ENCODE results near the gene MKX. TPM values are rescaled to one million over a fixed set of nuclear protein-coding genes. Genes with fewer than 3 reads are reported as not detected.
A peak's percentile ranks its signal among the peaks of the same experiment; 100 is the strongest.

Gene MKX
- total RNA-seq, 2 donors from 2014 or later = 10.1 to 10.5 TPM

GRCh38 chr10:27747096-27747451 lies 1.5 kb upstream of the MKX start:
- Histone ChIP-seq H3K4me1 (replicated peaks) (peaks cover 3% of the 10 kb centered on the region), H3K4me3 (peak overlapping the region in 1 of 2 donors; percentile 53), H3K36me3 (no peaks in the 10 kb centered on the region), H3K27ac (peak overlapping the region; percentile 78 to 87), H3K9me3 (no peaks in the 10 kb centered on the region), H3K27me3 (replicated peaks; ENCODE audit: insufficient read depth) (peaks cover 5% of the 10 kb centered on the region)
- no peak for DNase-seq (ENCODE audit: low spot score)
- intact Hi-C loops (cut with DNase I) = loop anchor here (5.0 kb wide), 1 partner anchor 555 kb away; the partner anchor contains the start of gene MPP7
- no peak for TF ChIP-seq POLR2A (IDR thresholded peaks at IDR 0.05)
- TF ChIP-seq, protein P1, sequence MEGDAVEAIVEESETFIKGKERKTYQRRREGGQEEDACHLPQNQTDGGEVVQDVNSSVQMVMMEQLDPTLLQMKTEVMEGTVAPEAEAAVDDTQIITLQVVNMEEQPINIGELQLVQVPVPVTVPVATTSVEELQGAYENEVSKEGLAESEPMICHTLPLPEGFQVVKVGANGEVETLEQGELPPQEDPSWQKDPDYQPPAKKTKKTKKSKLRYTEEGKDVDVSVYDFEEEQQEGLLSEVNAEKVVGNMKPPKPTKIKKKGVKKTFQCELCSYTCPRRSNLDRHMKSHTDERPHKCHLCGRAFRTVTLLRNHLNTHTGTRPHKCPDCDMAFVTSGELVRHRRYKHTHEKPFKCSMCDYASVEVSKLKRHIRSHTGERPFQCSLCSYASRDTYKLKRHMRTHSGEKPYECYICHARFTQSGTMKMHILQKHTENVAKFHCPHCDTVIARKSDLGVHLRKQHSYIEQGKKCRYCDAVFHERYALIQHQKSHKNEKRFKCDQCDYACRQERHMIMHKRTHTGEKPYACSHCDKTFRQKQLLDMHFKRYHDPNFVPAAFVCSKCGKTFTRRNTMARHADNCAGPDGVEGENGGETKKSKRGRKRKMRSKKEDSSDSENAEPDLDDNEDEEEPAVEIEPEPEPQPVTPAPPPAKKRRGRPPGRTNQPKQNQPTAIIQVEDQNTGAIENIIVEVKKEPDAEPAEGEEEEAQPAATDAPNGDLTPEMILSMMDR (IDR thresholded peaks at IDR 0.05) = no peak
- no peak for TF ChIP-seq POLR2AphosphoS5 (IDR thresholded peaks at IDR 0.05)
- 11% methylated on average over 10 of the region's 10 CpGs for WGBS

GRCh38 chr10:27746397-27747095 lies 927 bp upstream of the MKX start:
- H3K27ac ChIP-seq = peak overlapping the region; percentile 78 to 87
- peak overlapping the region; percentile 47 to 53 for H3K4me3 ChIP-seq
- H3K36me3 ChIP-seq = no peaks in the 10 kb centered on the region
- 5% methylated on average over 25 of the region's 25 CpGs for WGBS
- no peak for DNase-seq (ENCODE audit: low spot score)
- intact Hi-C loops (cut with DNase I) = loop anchor here (5.0 kb wide), 1 partner anchor 556 kb away; the partner anchor contains the start of gene MPP7
- TF ChIP-seq POLR2AphosphoS5 (IDR thresholded peaks at IDR 0.05) (no peak), POLR2A (IDR thresholded peaks at IDR 0.05) (no peak)
- TF ChIP-seq, protein P1 (IDR thresholded peaks at IDR 0.05) = no peak
- peaks cover 5% of the 10 kb centered on the region for H3K27me3 ChIP-seq (replicated peaks; ENCODE audit: insufficient read depth)
- no peaks in the 10 kb centered on the region for H3K9me3 ChIP-seq
- peaks cover 3% of the 10 kb centered on the region for H3K4me1 ChIP-seq (replicated peaks)

DNA sequence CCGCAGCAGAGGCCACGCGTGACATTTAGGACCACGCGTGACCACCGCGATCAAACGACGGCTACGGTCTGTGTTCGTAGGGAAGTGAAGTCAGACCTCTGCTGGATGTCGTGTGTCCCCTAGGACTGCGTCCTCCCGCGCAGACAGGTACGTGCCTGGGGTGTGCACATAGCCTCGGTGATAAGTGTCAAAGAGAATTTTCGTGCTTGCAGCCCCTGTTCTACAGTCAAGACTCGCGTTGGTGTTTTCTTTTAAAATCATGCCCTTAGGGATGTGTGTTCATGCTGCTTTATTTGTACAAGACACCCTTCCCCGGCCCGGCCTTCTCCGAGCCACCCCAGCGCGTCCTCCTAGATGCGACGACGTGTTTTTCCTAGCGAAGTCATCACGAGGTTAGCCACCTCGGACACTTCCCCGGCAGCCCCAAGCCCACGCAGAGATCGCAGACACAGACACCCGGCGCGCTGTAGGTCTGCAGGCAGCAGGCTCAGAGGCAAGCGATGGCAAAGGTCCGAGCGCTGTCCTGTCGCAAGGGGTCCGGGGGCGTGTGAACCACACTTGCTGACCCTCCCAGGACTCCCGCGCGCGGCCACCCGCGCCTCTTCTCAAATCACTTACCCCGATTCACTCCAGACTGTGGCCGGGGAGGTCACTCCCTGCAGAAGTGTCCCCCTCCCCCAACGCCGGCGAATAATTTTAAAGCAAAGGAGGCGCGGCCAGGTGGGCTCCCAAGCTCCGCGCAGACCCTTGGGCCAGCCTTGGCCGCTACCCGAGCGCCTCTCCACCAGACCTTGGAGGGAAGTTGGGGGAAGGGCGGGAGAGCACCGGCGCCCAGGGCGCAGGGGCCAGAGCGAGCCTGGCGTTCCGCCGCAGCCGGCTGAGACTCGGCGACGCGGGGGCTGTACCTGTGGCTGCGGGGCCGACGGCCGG lies 552 bp downstream of the MKX start:
- no peak for DNase-seq (ENCODE audit: low spot score)
- Histone ChIP-seq H3K27me3 (replicated peaks; ENCODE audit: insufficient read depth) (peaks cover 5% of the 10 kb centered on the region), H3K4me1 (replicated peaks) (peaks cover 3% of the 10 kb centered on the region), H3K36me3 (no peaks in the 10 kb centered on the region), H3K9me3 (no peaks in the 10 kb centered on the region), H3K4me3 (peak overlapping the region; percentile 47 to 53), H3K27ac (peak overlapping the region; percentile 78 to 87)
- intact Hi-C loops (cut with DNase I) = loop anchor here (2.0 to 5.0 kb wide), 5 partner anchors 18 to 557 kb away; partner anchors contain the start of genes MPP7 and ODAD2
- WGBS = 2% methylated on average over 77 of the region's 78 CpGs
- TF ChIP-seq, protein P1 (IDR thresholded peaks at IDR 0.05) = no peak
- TF ChIP-seq POLR2AphosphoS5 (IDR thresholded peaks at IDR 0.05) = no peak

- peak; percentile 6 for DNase-seq (ENCODE audit: low spot score)
- WGBS = 3% methylated on average over 53 of the region's 70 CpGs
- Histone ChIP-seq H3K9me3 (no peaks in the 10 kb centered on the region), H3K27ac (peak overlapping the region; percentile 78 to 87), H3K27me3 (replicated peaks; ENCODE audit: insufficient read depth) (peaks cover 5% of the 10 kb centered on the region), H3K36me3 (no peaks in the 10 kb centered on the region), H3K4me1 (replicated peaks) (peaks cover 3% of the 10 kb centered on the region), H3K4me3 (peak overlapping the region; percentile 47 to 53)
- intact Hi-C loops (cut with DNase I) = loop anchor here (2.0 to 5.0 kb wide), 5 partner anchors 17 to 499 kb away; partner anchors contain the start of gene ODAD2
- no peak for TF ChIP-seq POLR2A (IDR thresholded peaks at IDR 0.05)
- TF ChIP-seq POLR2AphosphoS5 (IDR thresholded peaks at IDR 0.05) = no peak
- TF ChIP-seq, protein P1 (IDR thresholded peaks at IDR 0.05) = no peak
Measured at GRCh38 chr10:27743877-27744801, 1.5 kb downstream of the MKX start.
